GM21381 (cell line): ENCODE data around the gene ASB11.

Source experiments
- ATAC-seq: cut with Tn5 transposase; IDR thresholded peaks from one replicate; pipeline ENCODE4 v1.9.1; 2021; ENCODE audit warnings: mild to moderate bottlenecking, moderate library complexity; ENCODE audit not compliant: unreplicated experiment

ASB11 gene

GRCh38 chrX:15235001-15235400, 80.4 kb downstream of the ASB11 start:
- ATAC-seq: no peak

- no peak for ATAC-seq
Observed at GRCh38 chrX:15233416-15234015, 81.9 kb downstream of the ASB11 start.
